Muscle layer of duodenum (tissue), 2 donors: ENCODE data around the gene ZNF219.

Source experiments
- H3K27ac ChIP-seq: one replicate; pipeline ENCODE4 v1.7.0; 2013; ENCODE audit warnings: mild to moderate bottlenecking, low read length
- H3K27me3 ChIP-seq: one replicate; pipeline ENCODE4 v1.7.0; 2013; ENCODE audit warnings: low read depth, mild to moderate bottlenecking, control low read depth, low read length
- H3K36me3 ChIP-seq, 2 donors: one replicate each; pipeline ENCODE4 v1.7.0; 2013; ENCODE audit warnings: low read length in 2 of 2, control low read depth in 1 of 2, mild to moderate bottlenecking in 1 of 2; ENCODE audit not compliant: insufficient read depth in 2 of 2, control insufficient read depth in 1 of 2
- H3K4me1 ChIP-seq, 2 donors: one replicate each; pipeline ENCODE4 v1.7.0; 2013; ENCODE audit warnings: low read length in 2 of 2, mild to moderate bottlenecking in 2 of 2, control low read depth in 1 of 2, moderate library complexity in 1 of 2; ENCODE audit not compliant: insufficient read depth in 2 of 2, control insufficient read depth in 1 of 2
- H3K4me3 ChIP-seq, 2 donors: one replicate each; pipeline ENCODE4 v1.7.0; 2013; ENCODE audit warnings: low read length in 2 of 2, low read depth in 1 of 2, mild to moderate bottlenecking in 1 of 2
- H3K9me3 ChIP-seq, 2 donors: one replicate each; pipeline ENCODE4 v1.7.0; 2013; ENCODE audit warnings: low read length in 2 of 2, control low read depth in 1 of 2, mild to moderate bottlenecking in 1 of 2; ENCODE audit not compliant: control insufficient read depth in 1 of 2
- donor health status: healthy.

The ZNF219 gene

DNA sequence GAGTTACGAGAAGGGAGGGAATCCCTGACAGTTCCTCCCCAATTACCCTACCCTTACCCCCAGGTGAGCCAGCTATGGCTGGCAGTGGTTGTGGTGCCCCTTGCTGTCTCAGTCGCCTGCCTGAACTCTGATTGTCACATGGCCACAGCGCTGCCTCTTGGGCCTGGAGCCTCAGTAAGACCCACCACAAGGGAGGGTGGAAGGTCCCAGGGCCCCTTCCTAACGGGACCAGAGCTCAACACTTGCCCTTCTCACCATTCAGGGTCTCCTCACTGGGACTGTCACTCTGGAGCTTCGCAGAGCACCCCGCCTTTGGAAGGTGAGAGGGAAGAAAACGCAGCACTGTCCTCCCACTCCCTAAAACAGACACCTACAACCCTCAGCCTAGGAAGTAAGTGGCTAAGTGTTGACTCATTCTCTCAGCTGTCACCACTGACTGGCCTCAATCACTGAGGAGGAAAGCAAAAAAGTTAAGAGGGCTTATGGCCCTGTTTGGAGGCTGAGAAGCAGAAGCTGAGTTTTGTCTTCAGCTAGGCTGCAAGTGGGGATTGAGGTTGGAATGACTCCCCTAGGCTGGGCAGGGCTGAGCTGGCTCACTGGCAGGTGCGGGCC lies 3.5 kb upstream of the ZNF219 start:
- Histone ChIP-seq H3K36me3 (no peaks in the 10 kb centered on the region), H3K4me3 (peak overlapping the region in 1 of 2 donors; percentile 1), H3K27me3 (no peaks in the 10 kb centered on the region), H3K4me1 (peaks cover 21 to 52% of the 10 kb centered on the region in 2 donors), H3K27ac (peak overlapping the region; percentile 68), H3K9me3 (no peaks in the 10 kb centered on the region)

DNA sequence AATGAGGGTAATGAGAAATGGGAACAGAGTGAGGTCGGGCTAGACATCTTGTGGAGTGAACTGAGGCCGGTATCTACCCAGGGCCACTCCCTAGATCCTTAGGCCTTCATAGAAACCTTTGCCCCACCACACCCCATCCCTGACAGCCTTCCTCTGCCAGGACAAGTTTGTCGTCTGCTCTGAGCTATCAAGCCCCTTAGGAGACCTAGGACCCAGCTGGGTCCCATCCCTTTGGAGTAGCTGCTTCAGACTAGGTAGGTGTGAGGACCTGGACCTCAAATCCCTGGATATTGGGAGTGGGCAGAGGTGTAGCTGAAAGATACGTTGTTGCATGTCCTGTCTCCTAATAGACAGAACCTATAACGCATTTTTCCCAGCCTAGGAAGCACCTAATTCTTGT lies 2.5 kb upstream of the ZNF219 start, which contains the start of gene TMEM253:
Gene TMEM253, plus strand, starts transcription at position 136 of the 400 bp plus-strand sequence. CDS start 278 bp downstream, outside the sequence.
- Histone ChIP-seq H3K9me3 (no peaks in the 10 kb centered on the region), H3K27ac (peak within 1 kb of the TSS; percentile 78), H3K4me3 (peak within 1 kb of the TSS in 1 of 2 donors; percentile 1), H3K4me1 (peaks cover 15 to 50% of the 10 kb centered on the region in 2 donors), H3K36me3 (no peaks in the 10 kb centered on the region), H3K27me3 (no peaks in the 10 kb centered on the region)

DNA sequence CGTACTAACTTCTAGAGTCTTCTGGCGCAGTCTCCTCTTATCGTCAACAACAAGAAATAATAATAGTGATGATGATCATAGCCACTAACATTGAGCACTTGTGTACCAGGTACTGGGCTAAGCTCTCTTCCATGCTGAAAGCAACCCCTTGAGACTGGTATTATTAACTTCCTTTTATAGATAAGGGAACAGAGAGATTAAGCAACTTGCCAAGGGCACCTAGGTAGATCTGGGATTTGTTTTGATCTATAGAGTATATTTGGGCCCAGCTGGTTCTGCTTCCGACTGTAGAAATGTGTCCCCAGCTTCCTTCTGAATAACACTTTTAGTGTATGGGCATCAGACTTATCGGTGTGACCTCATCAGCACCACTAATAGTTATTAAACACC lies 1.1 kb upstream of the ZNF219 start:
- H3K36me3 ChIP-seq: no peaks in the 10 kb centered on the region
- H3K27me3 ChIP-seq: no peaks in the 10 kb centered on the region
- peak overlapping the region; percentile 65 to 67 for H3K4me3 ChIP-seq
- H3K4me1 ChIP-seq: peaks cover 9 to 41% of the 10 kb centered on the region in 2 donors
- peak overlapping the region; percentile 78 for H3K27ac ChIP-seq
- no peaks in the 10 kb centered on the region for H3K9me3 ChIP-seq

DNA sequence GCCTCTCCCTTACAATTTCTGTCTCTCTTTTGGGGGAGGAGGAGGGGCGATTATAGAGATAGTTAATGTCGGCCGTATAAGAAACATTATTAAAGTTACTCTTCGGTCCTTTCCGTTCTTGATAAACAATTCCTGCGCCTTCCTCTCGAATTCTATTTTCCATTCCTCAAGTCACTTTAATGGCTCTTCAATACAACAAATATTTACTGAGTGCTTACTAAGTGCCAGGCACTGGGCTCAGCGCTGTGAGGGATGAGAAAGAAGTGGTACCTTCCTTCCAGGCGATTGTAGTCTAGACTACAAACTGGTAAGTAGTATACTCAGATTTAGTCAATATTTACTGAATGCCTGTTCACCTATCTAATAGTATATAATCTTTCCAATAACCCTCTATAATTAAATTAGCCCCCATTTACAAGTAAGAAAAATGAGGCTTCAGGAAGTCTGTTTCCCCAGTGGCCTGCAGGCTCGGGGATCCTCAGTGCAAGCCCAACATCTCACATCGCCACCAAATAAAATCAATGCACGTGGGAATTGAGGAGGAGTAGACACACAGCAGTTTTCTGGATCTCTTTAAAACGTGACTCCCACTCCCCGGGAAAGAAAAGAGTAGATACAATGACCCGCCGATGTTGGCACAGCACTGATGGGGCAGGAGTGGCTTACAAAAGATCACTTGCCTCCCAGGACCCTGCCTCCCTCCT lies 589 bp upstream of the ZNF219 start:
- H3K36me3 ChIP-seq: no peaks in the 10 kb centered on the region
- H3K9me3 ChIP-seq: no peaks in the 10 kb centered on the region

DNA sequence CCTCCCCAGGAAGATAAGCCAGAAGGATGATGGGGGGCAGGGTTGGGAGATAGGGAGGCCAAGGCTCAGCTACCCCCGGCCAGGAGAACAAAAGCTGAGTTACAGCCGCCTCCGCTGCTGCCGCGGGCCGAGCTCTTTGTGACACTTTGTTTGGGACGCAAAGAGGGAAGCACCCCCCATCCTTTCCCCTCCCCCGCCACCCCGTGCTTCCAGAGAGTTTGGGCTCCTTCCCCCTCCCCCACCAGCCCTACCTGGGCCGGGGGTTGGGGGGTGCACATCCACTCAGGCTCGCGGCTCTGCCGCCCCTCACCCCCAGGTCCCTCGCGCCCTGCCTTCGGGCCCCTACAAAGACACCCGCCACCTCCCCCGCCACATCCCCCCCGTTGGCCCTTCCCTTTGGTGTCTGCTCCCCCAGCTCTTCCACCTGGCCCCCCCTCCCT lies 799 bp downstream of the ZNF219 start:
- peaks cover 14 to 49% of the 10 kb centered on the region in 2 donors for H3K4me1 ChIP-seq
- peak overlapping the region; percentile 35 to 50 for H3K4me3 ChIP-seq
- no peaks in the 10 kb centered on the region for H3K27me3 ChIP-seq
- H3K9me3 ChIP-seq: no peaks in the 10 kb centered on the region
- peaks cover 0 to 7% of the 10 kb centered on the region in 2 donors for H3K36me3 ChIP-seq
- peak overlapping the region; percentile 71 for H3K27ac ChIP-seq

More for the DNA sequence above, 589 bp upstream of the ZNF219 start:
- Histone ChIP-seq H3K4me3 (peak overlapping the region; percentile 65 to 67), H3K27me3 (no peaks in the 10 kb centered on the region), H3K27ac (peak overlapping the region; percentile 78), H3K4me1 (peaks cover 12 to 44% of the 10 kb centered on the region in 2 donors)

DNA sequence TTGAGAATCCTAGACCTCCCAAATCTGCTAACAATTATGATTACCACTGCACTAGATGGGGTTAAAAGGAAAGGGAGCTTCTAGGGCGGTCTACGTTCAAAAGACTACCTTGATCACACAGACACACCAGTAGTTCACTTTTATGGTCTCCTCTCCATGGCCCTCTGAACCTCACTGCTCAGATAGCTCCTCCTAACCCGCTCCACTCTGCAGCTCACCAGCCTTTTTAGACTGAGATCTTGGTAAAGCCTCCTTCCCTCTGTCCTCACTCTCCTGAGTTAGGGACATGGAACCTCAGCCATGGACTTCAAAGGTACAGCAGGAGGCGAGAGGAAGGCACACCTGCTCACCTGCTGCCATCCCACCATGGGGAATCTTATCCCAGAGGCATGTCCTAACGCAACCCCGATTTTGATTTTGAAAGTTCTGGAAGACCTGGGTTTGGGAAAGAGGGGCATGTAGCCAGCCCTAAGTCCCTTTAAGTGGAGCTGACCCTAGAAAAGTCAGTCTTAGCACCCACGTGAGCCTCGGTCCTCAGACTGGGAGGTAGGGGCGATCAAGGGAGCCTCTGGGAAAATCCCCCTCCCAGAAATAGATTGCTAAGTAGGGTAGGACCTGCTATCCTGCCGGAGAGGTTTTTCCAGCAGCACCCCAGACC lies 1.3 kb downstream of the ZNF219 start:
- peaks cover 0 to 9% of the 10 kb centered on the region in 2 donors for H3K36me3 ChIP-seq
- peak overlapping the region; percentile 35 to 50 for H3K4me3 ChIP-seq
- H3K27ac ChIP-seq: peak overlapping the region; percentile 71
- no peaks in the 10 kb centered on the region for H3K27me3 ChIP-seq
- H3K9me3 ChIP-seq: no peaks in the 10 kb centered on the region
- peaks cover 14 to 47% of the 10 kb centered on the region in 2 donors for H3K4me1 ChIP-seq

DNA sequence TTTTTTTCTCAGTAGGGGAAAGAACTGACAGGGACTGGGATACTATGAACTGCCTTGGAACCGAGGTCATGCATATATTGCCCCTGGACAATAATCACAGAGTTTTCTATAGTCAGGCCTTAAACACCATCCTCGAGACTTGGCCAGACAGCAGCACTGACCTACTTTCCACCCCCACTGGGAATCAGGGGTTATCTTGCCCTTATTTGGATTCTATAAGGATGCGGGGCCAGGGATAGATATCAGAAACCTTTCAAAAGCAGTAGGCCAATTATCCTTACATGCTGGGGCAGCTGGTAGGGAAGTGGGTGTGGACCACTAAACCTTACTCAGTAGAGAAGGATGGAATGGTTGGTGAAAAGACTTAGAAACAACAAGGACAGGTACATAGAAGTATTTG lies 2.0 kb downstream of the ZNF219 start:
- H3K9me3 ChIP-seq: no peaks in the 10 kb centered on the region
- H3K27me3 ChIP-seq: no peaks in the 10 kb centered on the region
- peaks cover 14 to 46% of the 10 kb centered on the region in 2 donors for H3K4me1 ChIP-seq
- peak overlapping the region; percentile 71 for H3K27ac ChIP-seq
- H3K36me3 ChIP-seq: peaks cover 2 to 16% of the 10 kb centered on the region in 2 donors
- no peak overlapping the region for H3K4me3 ChIP-seq

DNA sequence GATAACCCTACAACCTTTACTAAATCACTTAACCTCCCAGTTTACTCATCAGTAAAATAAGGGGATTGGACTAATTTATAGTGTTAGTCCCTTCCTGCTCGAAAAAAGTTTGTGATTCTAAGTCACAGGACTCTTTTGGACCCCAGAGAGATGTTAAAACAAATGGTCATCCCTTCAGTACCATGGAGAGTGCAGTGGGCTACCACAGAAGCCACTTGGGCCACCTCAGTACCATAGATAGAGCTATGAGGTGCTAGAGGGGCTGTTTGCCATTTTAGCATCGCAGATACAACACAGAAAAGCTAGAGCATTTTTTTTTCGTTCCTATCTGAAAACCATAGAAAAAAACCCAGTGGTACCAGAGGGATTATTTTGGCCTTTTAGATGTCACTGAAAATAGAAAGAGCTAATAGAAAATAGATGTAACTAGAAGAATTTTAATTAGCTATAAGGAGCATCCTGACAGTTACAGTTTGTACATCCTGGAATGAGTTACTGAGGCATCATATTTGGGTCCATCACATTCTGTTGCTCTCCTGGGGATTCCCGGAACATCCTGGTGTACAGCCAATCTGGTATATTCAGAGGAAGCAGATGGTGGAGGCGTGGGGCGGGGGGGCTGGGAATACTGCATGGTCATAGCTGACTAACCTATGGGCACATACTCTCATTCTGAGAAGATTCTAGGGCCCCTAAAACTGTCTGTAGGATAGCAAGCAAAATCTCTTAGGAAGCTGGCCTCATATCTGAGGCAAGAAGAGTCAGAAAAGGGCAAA lies 2.8 kb downstream of the ZNF219 start:
- Histone ChIP-seq H3K27me3 (no peaks in the 10 kb centered on the region), H3K4me1 (peaks cover 14 to 46% of the 10 kb centered on the region in 2 donors), H3K36me3 (peaks cover 6 to 24% of the 10 kb centered on the region in 2 donors), H3K9me3 (no peaks in the 10 kb centered on the region), H3K27ac (peak overlapping the region; percentile 71), H3K4me3 (no peak overlapping the region)

DNA sequence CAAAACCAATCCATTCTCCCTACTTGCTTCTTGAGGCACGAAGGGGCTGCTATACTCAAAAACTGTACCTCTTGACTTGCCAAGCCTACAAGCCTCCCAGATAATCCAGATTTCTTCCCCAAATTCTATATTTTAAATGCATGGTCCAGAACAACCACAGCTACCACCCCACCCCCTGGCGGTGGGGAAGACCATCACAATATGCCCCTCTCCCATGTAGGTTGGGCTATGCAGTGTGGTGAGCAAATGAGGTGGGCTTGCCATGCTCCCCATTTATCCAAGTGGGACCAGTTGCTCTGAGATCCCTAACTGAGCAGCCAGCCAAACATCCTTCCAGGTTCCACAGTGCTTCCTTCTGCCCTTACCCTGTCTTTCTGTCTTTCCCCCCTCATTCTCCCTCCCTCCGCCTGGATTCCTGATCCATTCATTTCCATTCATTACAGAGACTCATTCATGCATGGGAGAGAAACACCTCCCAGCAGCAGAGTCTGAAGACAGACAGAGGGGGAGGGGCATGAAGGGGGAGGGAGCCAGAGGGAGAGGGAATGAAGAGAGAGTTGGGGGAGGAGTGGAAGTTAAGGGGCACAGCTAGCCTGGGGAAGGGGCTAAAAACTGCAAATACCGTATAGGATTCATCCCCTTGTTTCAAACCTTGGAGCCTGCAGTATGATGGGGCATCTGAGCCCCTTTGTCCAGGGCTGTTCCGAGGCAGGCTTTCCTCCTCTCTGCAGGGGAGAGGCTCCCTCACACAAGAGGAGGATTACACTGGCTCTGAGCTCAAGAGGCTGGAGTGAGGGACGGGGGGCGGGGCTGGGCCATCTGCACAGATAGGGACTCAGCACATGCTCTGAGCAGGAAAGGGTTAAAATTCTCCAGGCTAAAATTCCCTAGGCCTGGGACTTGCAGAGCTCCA lies 4.4 kb downstream of the ZNF219 start:
- H3K4me3 ChIP-seq: no peak overlapping the region
- H3K4me1 ChIP-seq: peaks cover 6 to 36% of the 10 kb centered on the region in 2 donors
- H3K36me3 ChIP-seq: peaks cover 13 to 35% of the 10 kb centered on the region in 2 donors
- H3K27ac ChIP-seq: no peak overlapping the region
- H3K27me3 ChIP-seq: no peaks in the 10 kb centered on the region
- H3K9me3 ChIP-seq: no peaks in the 10 kb centered on the region

DNA sequence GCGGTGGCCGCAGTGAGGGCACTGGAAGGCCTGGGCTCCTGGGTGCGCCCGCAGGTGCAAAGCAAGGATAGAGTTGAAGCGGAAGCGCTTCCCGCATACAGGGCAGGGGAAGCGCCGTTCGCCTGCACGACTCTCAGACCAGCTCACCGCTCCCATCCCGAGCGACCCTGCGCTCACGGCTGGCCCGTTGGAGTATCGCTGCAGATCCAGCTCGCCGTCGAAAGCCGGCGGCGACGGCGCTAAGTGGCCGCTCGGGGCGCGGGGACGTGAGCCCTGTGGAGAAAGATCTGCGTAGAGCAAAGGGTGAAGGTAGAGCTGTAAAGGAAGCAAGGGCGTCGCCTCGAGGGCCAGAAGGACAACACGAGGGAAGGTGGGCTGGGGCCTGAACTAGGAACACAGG lies 5.4 kb downstream of the ZNF219 start:
- peaks cover 13 to 39% of the 10 kb centered on the region in 2 donors for H3K36me3 ChIP-seq
- no peaks in the 10 kb centered on the region for H3K27me3 ChIP-seq
- no peak overlapping the region for H3K4me3 ChIP-seq
- H3K9me3 ChIP-seq: no peaks in the 10 kb centered on the region
- H3K27ac ChIP-seq: no peak overlapping the region
- peaks cover 6 to 36% of the 10 kb centered on the region in 2 donors for H3K4me1 ChIP-seq
